Stimulated activated CD8-positive, alpha-beta memory T cell treated with anti-CD3 and anti-CD28 coated beads, Interleukin-12 subunit alpha, Interleukin-12 subunit beta, amount 100 ng/mL, for 24 hours (primary cell): Measurements from ENCODE around the gene MMP24.
"Not testable (repeated sequence)": the region's sequence is repeated elsewhere in the genome, so short reads cannot be mapped to it uniquely, and the experiment has no call there.

Source experiments
- DNase-seq: peaks from one replicate; pipeline ENCODE4 v3.0.0-alpha.2; 2020; ENCODE audit errors: extremely low read depth

Gene MMP24

GRCh38 chr20:35216541-35216940, 9.9 kb upstream of the MMP24 start:
- DNase-seq, result no peak

DNA sequence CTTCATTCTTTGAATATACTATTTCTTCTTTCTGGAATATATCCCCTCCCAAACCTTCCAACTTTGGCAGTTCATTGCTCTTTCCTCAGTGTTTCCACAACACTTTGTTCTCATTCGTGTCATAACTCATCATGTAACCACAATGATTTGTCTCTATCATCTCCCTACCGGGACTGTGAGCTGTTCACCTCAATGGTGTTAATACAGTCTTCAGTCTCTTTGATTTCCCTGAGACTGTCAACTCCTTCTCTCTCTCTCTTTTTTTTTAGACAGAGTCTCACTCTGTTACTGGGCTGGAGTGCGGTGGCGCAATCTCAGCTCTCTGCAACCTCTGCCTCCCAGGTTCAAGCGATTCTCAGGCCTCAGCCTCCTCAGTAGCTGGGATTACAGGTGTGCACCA, 2.5 kb upstream of the MMP24 start:
- DNase-seq, result no peak

DNA sequence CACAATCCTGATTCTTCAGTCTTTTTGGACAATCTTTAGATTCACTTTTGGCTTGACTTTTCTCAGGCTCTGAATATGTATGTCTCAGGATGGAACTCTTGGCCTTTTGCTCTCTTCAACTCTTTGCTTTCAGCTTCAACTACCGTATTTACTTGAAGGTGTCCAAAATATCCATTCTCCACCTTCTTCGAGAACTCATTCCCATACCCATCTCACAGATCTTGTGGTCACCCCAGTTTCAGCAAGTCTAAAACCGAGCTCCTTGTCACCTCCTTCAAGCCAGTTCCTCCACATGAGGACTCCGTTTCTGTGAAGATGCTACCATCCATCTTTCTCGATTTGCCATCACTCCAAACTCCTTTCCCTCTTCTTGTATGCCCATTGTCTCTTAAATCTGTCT, 2.0 kb upstream of the MMP24 start:
- DNase-seq, result no peak

DNA sequence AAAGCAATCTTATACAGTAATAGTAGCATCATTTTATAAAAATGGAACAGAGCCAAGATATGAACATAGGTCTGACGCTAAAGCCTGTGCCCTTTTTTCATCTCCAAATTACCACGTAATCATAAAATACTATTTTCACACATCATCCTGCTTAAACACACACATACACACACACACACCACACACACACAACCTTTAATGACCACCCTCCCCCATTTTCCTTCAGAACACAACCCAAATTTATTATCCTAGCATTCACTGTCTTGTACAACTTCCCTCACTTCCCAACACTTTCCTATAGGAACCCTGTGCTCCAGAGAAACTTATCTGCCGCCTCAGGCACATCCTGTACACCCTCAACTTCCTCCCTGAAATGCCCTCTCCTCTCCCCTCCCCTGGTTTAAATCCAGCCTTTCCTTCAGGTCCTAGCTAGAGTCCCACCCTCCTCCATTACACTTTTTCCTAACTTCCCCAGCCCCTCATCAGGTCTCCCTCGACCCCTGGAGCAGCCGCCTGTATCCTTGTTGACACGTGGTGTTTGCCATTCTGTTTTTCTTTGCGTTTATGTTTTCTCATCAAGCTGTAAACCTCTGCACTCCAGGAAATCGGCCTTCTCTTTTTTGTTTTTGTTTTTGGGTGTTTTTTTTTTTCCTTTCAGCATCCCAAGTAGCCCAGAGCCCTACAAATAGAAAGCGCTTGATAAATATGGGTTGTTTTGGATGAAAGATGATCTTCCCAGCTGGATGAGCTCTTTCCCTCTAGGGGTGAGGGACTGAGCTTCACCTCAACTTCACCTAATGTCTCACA, 968 bp upstream of the MMP24 start:
- DNase-seq, result no peak

GRCh38 chr20:35226884-35227681, 593 bp downstream of the MMP24 start:
- DNase-seq, result no peak

DNA sequence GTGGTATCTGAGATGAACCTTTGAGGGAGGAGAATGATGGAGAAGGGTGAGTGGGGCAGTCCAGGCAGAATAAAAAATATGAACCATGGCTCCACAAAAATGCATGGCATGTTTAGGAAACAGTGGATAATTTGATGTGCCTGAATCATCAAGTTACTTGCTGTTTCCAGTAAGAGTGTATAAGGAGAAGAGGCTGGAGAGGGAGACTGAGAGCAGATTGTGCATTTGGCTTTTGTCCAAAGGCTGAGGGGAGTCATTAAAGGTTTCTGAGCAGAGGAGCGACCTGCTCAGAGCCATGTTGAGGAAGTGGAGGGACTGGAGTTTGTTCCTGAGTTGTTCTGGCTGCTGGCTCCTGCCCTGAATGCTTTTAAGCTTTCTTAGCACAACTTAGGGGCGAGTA, 6.1 kb downstream of the MMP24 start:
- no peak for DNase-seq

GRCh38 chr20:35235881-35236280, 9.4 kb downstream of the MMP24 start:
- no peak for DNase-seq

- DNase-seq, result no peak
These were observed 11.0 kb downstream of the MMP24 start for GRCh38 chr20:35237486-35237885.

GRCh38 chr20:35238170-35238569, 11.7 kb downstream of the MMP24 start:
- DNase-seq, result no peak

DNA sequence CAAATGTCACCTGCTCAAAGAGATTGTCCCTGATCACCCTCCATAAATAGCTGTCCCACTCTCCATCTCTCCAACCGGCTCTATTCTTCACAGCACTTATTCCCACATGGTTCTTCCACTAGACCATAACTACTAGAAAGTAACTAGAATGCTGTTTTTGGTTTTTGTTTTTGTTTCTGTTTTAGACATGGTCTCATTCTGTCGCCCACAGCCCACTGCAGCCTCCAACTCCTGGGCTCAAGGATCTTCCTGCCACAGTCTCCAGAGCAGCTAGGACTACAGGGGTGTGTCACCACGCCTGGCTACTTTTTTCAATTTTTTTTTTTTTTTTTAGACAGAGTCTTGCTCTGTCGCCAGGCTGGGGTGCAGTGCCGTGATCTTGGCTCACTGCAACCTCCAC, 12.2 kb downstream of the MMP24 start:
- no peak for DNase-seq

DNA sequence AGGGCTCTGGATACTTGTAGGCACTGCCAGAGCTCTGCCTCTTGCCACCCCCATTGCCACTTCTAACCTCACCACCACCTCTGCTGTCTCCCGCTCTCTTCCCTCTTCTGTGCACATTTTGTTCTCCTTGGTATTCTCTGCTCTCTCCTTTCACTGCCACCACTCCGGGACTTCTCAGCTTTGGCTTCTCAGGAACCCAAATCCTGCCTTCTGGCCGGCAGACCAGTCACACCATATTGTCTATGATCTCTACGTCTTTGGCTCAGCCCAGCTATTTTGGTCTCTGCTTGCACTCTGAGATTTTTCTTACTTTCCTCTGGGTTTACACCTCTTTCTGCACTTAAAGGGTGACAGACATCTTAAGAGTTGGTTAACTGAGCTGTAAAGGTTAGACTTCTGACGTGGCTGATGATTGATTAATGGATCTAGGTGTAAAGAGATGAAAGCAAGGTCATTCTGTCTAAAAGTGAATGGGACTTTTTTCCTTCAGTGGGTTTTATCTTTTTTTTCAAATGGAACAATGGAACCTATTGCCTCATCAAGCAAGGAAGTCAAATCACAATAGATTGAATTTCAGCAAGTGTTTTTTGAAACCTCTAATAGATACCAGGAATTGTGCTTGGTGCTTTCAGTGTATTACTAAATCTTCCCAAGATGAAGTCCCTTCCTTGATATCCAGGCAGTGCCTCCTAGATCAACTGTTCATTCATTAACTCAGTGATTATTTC, 13.8 kb downstream of the MMP24 start:
- no peak for DNase-seq

GRCh38 chr20:35240811-35241293, 14.4 kb downstream of the MMP24 start:
- DNase-seq, result no peak

DNA sequence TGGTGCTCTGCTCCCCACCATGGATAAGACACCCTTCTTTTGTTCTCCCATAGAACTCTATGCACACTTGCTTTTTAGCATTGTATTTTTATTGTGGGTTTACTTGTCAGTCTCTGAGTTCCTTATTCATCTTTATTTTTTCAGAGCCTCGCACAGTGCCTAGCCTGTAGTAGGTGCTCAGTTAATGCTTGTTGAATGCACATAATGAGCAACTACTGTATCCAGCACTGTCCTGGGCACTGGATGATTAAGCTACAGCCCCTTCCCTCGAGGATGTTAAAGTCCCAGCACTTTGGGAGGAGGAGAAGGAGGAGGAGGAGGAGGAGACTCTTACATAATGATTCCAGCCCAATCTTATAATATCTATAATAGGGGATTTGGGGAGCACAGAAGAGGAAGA, 16.8 kb downstream of the MMP24 start:
- DNase-seq, result no peak

GRCh38 chr20:35243986-35244385, 17.5 kb downstream of the MMP24 start:
- no peak for DNase-seq

GRCh38 chr20:35246723-35247122, 20.2 kb downstream of the MMP24 start:
- DNase-seq, result no peak

DNA sequence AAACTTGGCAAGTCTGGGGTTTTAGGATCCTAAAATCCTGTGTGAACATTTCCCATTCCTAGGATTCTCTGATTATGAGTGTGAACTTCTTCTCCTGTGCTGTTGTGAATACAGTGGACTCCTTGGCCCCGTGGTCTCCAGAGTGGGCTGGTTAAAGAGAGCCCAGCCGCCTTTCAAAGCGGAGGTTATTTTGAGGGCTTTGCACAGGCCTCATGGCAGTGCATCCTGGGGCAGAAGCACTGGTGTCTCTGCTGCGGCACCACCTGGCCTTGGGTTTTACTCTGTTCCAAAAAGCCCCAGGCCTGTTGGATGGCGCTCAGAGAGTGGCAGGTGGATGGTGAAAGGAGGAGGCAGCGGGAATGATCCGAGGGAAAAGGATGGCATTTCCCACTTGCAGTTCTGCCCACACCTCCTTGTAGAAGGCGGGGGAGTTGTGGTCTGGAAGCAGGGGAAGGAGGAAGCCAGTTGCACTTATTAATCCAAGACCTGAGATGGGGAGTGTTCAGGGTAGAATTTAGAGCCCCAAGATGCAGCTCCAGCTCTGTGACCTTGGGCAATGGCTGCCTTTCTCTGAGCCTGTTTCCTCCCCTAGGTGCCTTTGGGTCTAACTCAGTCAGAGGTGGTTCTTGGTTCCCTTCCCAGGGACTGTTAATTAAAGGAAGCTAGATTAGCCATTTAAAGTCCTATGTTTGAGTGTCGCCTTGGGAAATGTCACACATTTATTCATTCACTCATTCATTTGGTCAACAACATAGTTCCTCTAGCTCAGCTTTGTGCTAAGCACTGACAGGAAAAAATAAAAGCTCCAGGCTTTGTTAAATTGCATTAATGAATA, 22.4 kb downstream of the MMP24 start:
- no peak for DNase-seq

DNA sequence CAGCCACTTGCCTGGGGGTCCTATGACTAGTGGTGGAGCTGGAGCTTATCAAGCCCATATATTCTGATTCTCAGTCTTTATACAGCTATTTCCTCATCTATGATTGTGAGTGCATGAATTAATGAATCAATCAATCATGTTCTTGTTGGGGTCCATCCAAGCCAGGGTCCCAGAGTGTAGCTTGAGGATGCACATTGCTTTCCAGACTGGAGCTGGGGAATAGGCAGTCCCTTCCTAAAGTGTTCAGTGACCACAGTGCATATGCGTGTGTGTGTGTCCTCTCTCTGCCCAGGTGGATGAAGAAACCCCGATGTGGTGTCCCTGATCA, 25.1 kb downstream of the MMP24 start:
- no peak for DNase-seq

DNA sequence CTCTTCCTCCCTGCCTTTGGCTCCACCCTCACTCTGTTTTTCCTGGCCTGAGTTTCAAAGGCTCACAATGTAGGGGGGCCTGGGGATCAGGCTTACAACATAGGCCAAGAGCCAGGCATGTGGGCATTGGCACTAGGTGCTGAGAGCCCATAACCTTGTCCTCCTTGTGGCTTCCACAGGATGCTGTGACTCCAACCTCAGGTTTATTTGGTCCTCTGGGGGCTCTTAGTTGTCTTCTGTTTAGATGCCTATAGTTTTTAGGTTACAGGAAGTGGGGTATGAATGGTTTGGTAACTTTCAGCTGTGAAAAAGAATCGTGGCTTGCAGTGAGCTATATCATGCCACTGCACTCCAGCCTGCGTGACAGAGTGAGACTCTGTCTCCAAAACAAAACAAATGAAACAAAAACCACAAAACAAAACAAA, 25.6 kb downstream of the MMP24 start:
- DNase-seq, result no peak

DNA sequence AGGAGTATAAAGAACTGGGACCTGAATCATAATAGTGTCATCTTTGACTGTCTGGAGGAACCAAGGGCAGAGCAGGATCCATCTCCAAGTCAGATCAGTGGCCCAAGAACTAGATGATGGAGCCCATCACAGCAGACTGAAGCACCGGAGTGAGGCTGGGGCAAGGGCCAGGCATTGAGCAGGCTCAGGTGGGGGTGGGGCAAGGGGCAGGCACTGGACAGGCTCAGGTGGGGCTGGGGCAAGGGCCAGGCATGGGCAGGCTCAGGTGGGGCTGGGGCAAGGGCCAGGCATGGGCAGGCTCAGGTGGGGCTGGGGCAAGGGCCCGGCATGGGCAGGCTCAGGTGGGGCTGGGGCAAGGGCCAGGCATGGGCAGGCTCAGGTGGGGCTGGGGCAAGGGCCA, 26.1 kb downstream of the MMP24 start:
- not testable (repeated sequence) for DNase-seq

- DNase-seq, result no peak
These were observed 26.5 kb downstream of the MMP24 start for GRCh38 chr20:35253010-35253409.

GRCh38 chr20:35254448-35254999, 28.0 kb downstream of the MMP24 start:
- DNase-seq, result no peak
